GM12872 (cell line): ENCODE results near the gene SIL1.

Source experiments
- TF ChIP-seq, protein P1 (sequence below): IDR thresholded peaks from 3 replicates; pipeline ENCODE4 v1.5.1; 2011; ENCODE audit warnings: low read depth, mild to moderate bottlenecking, low read length, moderate library complexity; ENCODE audit not compliant: insufficient read depth

SIL1 gene

DNA sequence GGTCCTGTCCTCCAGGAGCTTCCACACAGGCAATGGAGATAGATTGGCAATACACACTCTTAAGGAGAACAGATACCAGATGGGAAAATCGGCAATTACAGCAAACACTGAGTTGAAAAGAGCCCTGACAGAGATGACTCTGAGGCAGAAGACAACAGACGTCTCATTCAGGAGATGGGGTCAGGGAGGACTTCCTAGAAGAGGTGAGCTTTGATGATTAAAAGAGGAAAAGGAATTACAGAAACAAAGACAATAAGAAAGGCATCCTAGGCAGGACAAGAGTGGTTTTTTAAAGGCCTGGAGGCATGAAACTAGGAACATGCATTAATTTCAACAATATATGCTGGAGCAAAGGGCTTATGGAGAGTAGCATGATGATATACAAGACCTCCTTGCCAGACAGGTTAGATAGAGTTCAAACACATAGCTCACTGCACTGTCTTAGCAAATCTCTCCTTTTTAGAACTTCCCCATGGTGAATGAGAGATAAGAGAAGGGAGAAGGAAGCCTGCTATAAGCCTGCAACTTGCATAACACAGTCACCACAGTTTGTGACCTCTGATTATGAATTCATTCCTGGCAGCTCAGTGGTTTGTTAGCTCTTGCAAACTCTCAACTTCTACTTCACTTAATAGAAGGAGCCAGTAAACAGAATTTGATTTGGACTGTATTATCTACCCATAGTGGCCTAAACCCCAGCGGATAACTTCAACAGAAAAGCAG, 48.5 kb downstream of the SIL1 start:
- TF ChIP-seq, protein P1, sequence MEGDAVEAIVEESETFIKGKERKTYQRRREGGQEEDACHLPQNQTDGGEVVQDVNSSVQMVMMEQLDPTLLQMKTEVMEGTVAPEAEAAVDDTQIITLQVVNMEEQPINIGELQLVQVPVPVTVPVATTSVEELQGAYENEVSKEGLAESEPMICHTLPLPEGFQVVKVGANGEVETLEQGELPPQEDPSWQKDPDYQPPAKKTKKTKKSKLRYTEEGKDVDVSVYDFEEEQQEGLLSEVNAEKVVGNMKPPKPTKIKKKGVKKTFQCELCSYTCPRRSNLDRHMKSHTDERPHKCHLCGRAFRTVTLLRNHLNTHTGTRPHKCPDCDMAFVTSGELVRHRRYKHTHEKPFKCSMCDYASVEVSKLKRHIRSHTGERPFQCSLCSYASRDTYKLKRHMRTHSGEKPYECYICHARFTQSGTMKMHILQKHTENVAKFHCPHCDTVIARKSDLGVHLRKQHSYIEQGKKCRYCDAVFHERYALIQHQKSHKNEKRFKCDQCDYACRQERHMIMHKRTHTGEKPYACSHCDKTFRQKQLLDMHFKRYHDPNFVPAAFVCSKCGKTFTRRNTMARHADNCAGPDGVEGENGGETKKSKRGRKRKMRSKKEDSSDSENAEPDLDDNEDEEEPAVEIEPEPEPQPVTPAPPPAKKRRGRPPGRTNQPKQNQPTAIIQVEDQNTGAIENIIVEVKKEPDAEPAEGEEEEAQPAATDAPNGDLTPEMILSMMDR: no peak

DNA sequence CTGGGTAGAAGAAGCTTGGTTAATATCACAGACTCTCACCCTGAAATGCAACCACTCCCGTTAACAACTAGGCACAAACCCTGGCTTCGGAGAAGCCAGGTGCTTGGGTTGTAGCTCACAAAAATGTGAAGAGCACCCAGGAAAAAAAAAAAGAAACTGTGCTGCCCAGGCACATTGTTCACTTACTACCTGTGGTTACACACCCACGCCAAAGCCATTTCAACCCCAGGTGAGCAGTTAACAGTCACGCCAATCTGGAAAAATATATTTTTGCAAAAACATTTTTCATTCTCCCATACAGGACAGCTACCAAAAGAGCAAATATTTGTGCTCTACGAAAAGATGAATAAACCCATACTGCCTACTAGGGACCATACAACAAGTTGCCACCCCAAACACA, 49.2 kb downstream of the SIL1 start:
- TF ChIP-seq, protein P1: no peak

DNA sequence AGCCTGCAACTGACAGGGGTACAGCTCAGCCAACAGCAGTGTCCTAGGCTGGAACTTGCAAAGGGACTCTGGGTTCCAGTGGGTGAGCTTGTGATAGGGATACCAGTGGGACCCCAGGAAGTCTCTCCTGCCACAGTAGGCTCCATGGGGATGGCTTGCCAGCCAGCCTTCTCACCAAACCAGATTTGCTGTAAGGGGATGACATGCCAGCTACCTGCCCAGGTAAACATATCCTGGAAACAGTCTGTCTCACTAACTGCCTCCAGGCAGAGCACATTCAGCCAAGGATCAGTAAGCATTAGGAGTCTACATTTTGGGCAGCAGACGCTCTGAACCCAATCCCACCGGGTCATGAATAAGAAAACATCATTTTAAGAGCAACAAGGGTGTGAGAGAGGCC, 49.9 kb downstream of the SIL1 start:
- TF ChIP-seq, protein P1: no peak

DNA sequence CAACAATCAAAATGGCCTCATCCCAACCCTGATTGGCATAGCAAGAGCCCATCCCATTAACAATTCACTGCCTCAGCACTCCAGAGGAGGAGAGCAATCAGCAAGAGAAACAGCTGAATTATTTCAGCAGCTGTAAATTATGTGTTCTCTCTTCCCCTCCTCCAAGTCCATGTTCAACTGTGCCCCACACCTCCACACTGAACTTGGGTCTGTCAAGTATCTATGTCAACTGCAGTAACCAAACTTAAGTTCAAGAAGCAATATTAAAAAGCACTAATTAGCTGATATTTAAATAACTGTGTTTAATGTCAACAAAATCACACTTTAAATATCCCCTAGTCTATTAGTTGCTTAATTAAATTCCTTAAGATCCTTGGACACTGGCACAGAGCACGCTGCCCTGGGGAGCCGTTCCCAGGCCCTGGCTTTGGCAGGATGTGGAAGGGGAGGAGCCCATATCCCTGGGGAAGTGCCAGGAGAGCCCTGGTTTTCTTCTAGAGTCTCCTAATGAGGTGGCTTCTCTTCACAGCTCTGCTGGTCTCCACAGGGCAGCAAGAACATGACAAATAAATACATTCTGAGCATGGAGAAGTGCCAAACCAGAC, 50.6 kb downstream of the SIL1 start:
- TF ChIP-seq, protein P1: no peak

DNA sequence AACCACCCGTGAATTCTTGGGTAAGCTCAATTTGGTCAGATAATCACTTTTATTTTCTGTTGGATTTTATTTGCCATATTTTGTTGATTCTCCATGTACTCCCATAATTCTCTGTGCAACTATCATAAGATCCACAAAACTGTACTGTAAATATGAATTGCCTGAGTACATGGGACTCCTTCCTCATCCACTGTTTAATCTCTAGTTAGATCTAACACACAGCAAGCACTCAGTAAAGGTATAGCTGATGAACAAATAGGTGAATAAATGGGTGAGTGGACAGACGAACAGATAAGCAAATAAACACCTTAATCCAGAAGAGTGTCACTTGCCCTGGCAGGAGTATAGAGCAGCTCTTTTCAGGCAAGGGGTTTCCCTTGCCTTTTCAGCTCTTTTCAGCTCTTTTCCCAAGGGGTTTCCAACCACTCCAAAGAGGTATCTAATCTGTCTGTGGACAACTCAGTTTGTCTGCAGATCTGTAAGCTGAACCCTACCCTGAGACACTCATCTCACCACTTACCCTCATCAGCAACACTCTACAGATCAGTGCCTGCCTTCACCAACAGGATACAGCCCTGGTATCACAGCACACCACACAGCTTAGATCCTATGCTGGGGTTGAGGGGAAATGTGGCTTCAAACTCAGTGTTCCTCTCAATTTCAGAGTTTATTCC, 51.2 kb downstream of the SIL1 start:
- TF ChIP-seq, protein P1: no peak

DNA sequence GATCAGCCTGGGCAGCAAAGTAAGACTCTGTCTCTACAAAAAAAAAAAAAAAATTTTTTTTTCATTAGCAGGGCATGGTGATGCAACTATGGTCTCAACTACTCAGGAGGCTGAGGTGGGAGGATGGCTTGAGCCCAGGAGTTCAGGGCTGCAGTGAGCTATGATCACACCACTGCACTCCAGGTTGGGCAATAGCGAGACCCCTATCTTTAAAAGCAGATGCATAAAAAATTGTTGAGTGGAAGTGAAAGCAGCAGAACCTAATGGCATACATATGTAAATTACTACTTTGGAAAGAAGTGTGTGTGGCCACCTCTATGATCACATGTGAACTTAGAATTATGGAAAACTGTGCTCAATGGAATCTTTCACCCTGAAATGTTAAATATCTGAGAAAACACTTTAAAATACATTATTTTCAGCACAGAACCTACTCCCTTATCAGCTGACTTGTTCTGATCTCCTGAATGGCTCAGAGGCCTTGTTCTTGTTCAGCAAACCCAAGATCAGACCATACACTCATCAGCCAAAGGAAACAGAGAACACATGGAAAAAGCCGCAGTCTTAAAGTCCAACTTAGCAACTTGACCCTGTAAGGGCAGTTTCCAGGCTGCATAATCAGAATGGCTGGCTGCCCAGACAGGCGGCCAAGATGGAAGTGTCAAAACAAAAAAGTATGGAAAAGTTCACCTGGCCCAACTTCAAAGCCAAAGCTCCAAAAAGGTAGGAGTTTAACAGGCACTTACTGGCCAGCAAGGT, 56.5 kb downstream of the SIL1 start:
- TF ChIP-seq, protein P1: no peak

DNA sequence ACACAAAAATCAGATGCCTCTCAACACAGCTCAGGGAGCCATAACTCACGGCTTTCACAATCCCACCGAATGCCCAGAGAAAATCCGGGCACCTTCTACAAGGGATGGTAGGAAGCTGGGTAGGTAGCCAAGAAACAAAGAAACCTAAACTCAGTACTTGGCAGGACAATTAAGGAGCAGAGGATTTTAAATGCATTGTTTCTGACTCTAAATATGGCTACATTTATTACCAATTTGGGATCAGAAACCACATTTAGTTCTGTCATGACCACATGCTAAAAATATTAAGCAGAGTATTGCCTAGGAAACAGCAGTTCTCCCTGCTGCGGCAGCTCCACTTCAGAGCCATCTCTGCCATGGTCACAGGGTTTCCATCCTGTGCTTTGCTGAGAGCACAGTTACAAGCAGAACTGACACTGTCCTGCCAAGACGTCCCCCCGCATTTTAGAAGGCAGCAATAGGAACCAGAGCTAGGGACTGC, 57.5 kb downstream of the SIL1 start:
- TF ChIP-seq, protein P1: no peak
